NCI-H2107 (cell line): ENCODE results near the gene SEC14L1.

Experiments
- DNase-seq: peaks from one replicate; lab custom pipeline; 2025; lab: John Stamatoyannopoulos, UW

Gene SEC14L1

DNA sequence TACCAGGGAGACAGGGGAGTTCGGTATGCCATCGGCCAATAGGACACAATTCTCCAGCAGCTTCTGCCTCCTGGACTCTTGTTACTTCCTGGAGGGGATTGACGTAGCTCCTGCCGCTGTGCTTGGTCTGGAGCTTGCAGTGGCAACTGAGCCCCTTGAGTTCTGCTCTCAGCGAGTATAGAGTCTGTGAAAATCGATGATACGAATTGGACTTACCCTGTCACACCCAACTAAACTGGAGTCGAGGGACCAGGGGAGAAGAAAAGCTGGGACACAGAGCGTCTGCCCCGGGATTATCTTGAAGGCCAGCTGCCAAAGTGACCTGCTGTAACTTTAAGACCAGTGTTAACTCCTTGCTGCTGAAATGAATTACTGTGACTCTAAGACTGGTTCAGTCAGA, 22.2 kb downstream of the SEC14L1 start:
- no peak for DNase-seq

DNA sequence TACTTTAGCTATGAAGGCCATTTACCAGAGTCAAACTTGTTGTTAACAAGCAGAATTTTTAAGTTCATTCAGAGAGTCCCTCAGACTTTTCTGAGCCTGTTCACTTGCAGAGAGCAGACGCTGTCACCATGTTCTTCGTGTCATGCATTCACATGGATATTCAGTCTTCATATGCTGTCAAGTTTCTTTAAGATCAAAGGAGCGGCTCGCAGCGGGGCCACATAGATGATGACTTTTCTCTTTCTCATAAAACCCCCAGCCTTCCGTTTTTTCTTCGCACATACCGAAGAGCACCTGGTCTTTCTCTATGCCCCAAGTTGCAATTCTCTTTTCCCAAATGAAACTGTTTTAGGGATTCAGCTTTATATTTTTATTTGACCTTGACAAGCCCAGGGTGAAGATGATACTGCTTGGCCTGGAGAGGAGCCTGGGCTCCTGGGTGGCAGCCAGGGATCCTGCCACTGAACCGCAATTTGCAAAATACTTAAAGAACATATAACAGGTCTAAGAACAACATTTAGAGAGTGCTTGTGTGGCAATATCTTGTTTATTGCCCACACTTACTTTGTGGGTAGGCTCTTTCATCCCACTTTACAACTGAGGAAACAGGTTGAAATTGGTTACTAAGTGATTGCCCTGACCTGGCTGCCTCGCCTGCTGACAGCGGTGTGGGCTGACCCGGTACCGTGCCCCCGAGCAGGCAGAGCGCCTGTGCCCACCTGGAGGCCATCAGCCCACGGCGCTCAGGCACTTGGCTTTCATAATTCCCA, 22.9 kb downstream of the SEC14L1 start:
- no peak for DNase-seq

- DNase-seq, result no peak
These were observed 23.8 kb downstream of the SEC14L1 start for GRCh38 chr17:77164483-77165091.

- no peak for DNase-seq
These were observed 24.8 kb downstream of the SEC14L1 start for GRCh38 chr17:77165577-77165976.

GRCh38 chr17:77167472-77168306, 26.9 kb downstream of the SEC14L1 start:
- no peak for DNase-seq

GRCh38 chr17:77173104-77173503, 32.3 kb downstream of the SEC14L1 start:
- no peak for DNase-seq

- no peak for DNase-seq
These were observed 34.3 kb downstream of the SEC14L1 start for GRCh38 chr17:77174928-77175661.

DNA sequence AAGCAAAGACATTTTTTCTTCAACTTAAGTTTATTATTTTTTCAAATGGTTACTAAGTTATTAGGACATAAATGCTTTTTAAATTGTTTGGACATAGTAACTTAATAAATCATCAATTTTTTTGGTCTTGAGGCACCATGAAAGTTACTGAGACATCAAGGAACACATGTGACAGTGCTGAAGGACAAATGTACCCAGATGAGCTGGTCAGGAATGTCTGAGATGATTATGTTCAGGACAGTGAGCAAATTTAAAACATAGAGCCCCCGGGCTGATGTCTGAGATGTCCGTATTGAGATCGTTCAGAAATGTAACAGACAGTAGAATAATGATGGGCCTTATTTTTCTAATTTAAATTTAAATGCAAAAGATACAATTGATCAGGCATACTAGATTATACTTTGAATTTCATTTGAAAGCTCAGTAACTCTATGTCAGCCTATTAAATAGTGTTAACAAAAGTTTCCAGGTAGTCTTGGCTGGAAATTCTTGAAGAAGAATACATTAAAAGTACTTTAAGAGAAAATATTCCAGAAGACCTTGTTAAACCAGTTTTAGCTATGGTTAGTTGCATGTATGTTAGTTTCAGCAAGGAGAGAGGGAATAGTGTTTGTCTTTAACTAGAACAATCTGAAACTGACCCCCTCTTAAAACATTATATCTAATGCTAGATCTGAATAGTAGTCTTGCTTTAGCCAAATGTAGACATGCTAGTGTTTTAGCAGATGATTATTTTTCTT, 36.4 kb downstream of the SEC14L1 start:
- DNase-seq, result no peak

- DNase-seq, result no peak
These were observed 37.3 kb downstream of the SEC14L1 start for GRCh38 chr17:77178050-77178449.

DNA sequence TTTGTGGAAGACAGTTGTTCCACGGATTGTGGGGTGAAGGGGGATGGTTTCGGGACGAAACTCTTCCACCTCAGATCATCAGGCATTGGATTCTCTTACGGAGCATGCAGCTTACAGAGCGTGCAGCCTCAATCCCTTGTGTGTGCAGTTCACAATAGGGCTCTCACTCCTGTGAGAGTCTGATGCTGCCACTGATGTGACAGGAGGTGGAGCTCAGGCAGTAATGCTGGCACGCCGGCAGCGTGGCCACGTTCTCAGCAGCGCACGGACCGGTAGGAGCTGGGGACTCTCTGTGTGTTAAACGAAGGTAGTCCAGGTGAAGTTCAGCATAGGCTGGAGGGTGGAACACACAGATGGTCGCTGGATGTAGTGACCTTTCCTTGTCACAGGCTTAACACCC, 37.8 kb downstream of the SEC14L1 start:
- no peak for DNase-seq

- DNase-seq, result no peak
These were observed 40.0 kb downstream of the SEC14L1 start for GRCh38 chr17:77180503-77181357.

- DNase-seq, result no peak
These were observed 41.7 kb downstream of the SEC14L1 start for GRCh38 chr17:77182205-77183172.

DNA sequence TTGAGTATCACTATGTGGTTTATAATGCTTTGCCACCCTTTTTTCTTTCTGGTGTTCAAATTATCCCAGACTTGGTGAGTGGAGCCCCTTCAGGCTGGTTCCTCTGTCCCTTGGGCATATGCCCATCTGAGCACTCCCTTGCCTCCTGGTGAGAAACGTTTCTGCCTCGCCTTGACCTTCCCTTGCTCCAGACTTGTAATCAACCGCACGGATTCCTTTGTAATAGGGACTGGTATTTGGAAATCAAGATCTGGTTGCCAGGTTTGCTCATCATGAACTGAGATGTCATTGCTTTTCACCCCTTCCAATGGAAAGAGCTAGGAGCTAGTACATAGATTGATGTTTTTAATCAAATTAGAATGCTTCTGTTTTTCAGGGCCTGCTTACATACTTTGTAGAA, 43.7 kb downstream of the SEC14L1 start:
- no peak for DNase-seq

DNA sequence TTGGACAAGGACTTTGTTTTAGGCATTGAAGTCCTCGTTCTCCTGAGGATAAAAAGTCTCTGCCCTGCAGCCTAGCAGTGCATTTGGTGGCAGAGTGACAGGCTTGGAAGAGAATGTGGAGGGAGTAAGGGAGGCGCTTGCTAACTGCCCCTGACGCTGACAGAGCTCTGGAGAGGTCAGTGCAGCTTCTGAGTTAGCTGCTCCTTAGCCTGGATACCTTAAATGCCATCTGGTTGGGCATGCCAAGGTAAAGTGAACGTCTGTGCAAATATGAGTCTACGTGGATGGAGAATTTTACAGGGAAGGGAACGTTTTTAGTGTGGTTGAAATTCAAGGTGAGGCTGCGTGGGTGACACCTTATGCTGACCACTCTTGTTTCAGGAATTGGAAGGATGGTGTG, 44.4 kb downstream of the SEC14L1 start:
- DNase-seq, result no peak

GRCh38 chr17:77186141-77186604, 45.4 kb downstream of the SEC14L1 start:
- no peak for DNase-seq

- no peak for DNase-seq
These were observed 47.6 kb downstream of the SEC14L1 start for GRCh38 chr17:77188084-77189066.

GRCh38 chr17:77189148-77189547, 48.4 kb downstream of the SEC14L1 start:
- no peak for DNase-seq

- no peak for DNase-seq
These were observed 49.8 kb downstream of the SEC14L1 start for GRCh38 chr17:77190576-77190975.
